Epithelial cell of esophagus (primary cell): ENCODE results near the gene COG1.

Source experiments
- DNase-seq: peaks from one replicate; pipeline ENCODE4 v3.0.0; 2010; ENCODE audit warnings: low read depth
- H3K4me3 ChIP-seq: 2 replicates; pipeline ENCODE4 v1.5.1; 2011; ENCODE audit warnings: mild to moderate bottlenecking, low read length, control low read depth
- CTCF ChIP-seq: IDR thresholded peaks from 2 replicates; pipeline ENCODE4 v1.5.1; 2011; ENCODE audit warnings: low read depth, mild to moderate bottlenecking, low read length, control low read depth, inconsistent platforms; ENCODE audit not compliant: insufficient read depth; ENCODE audit errors: missing control alignments

COG1 gene

GRCh38 chr17:73257516-73257915 is 64.7 kb downstream of the COG1 start:
- TF ChIP-seq CTCF = no peak
- DNase-seq = no peak

More at GRCh38 chr17:73257516-73257915, 64.7 kb downstream of the COG1 start:
- H3K4me3 ChIP-seq = no peak overlapping the region
